RCC 7860 (cell line): ENCODE data around the gene LHFPL3.
A peak's percentile ranks its signal among the peaks of the same experiment; 100 is the strongest.
"Not testable (repeated sequence)": the region's sequence is repeated elsewhere in the genome, so short reads cannot be mapped to it uniquely, and the experiment has no call there.

Experiments used
- DNase-seq: peaks from one replicate; pipeline ENCODE4 v3.0.0-alpha.2; 2015; ENCODE audit warnings: low spot score
- FAIRE-seq: peaks from 2 replicates; lab custom pipeline; 2012; peaks lifted over from hg19 to GRCh38; lab: Jason Lieb, UNC

The LHFPL3 gene

GRCh38 chr7:104328296-104328969, at the start of gene LHFPL3:
Gene LHFPL3 (plus strand): TSS chr7:104328603.
- DNase-seq (no peak), FAIRE-seq (no peak)

GRCh38 chr7:104281685-104282084, 46.7 kb upstream of the LHFPL3 start:
- DNase-seq, FAIRE-seq: not testable (repeated sequence)

GRCh38 chr7:104286839-104287238, 41.6 kb upstream of the LHFPL3 start:
- no peak for DNase-seq
- no peak for FAIRE-seq

- DNase-seq = no peak
- FAIRE-seq = no peak
Observed at GRCh38 chr7:104288137-104288536, 40.3 kb upstream of the LHFPL3 start.

GRCh38 chr7:104294291-104294690, 34.1 kb upstream of the LHFPL3 start:
- DNase-seq (no peak), FAIRE-seq (no peak)

GRCh38 chr7:104296266-104296665, 32.1 kb upstream of the LHFPL3 start:
- no peak for FAIRE-seq
- DNase-seq = no peak

GRCh38 chr7:104296900-104297299, 31.5 kb upstream of the LHFPL3 start:
- no peak for DNase-seq
- FAIRE-seq = peak; percentile 54

GRCh38 chr7:104299323-104299722, 29.1 kb upstream of the LHFPL3 start:
- DNase-seq (no peak), FAIRE-seq (no peak)

- no peak for FAIRE-seq
- DNase-seq = no peak
Observed at GRCh38 chr7:104299777-104300176, 28.6 kb upstream of the LHFPL3 start.

- DNase-seq = no peak
- no peak for FAIRE-seq
Observed at GRCh38 chr7:104306793-104307192, 21.6 kb upstream of the LHFPL3 start.

- FAIRE-seq (no peak), DNase-seq (no peak)
Observed at GRCh38 chr7:104317948-104318629, 10.3 kb upstream of the LHFPL3 start.

- DNase-seq (no peak), FAIRE-seq (no peak)
Observed at GRCh38 chr7:104327534-104327933, 869 bp upstream of the LHFPL3 start.

GRCh38 chr7:104327938-104328295, 486 bp upstream of the LHFPL3 start:
- no peak for DNase-seq
- no peak for FAIRE-seq

GRCh38 chr7:104328970-104329825, 795 bp downstream of the LHFPL3 start:
- no peak for DNase-seq
- FAIRE-seq = no peak

GRCh38 chr7:104341546-104341945, 13.1 kb downstream of the LHFPL3 start:
- no peak for FAIRE-seq
- no peak for DNase-seq

- no peak for FAIRE-seq
- no peak for DNase-seq
Observed at GRCh38 chr7:104352736-104353135, 24.3 kb downstream of the LHFPL3 start.

GRCh38 chr7:104357166-104357565, 28.8 kb downstream of the LHFPL3 start:
- DNase-seq (no peak), FAIRE-seq (no peak)

GRCh38 chr7:104358446-104359132, 30.2 kb downstream of the LHFPL3 start:
- DNase-seq (no peak), FAIRE-seq (no peak)

GRCh38 chr7:104362756-104363155, 34.4 kb downstream of the LHFPL3 start:
- FAIRE-seq (no peak), DNase-seq (no peak)

GRCh38 chr7:104363355-104363754, 35.0 kb downstream of the LHFPL3 start:
- FAIRE-seq (no peak), DNase-seq (no peak)

- FAIRE-seq (no peak), DNase-seq (no peak)
Observed at GRCh38 chr7:104366390-104366789, 38.0 kb downstream of the LHFPL3 start.
